ENCODE data around the gene DIAPH2. TPM values are rescaled to one million over a fixed set of nuclear protein-coding genes. Genes with fewer than 3 reads are reported as not detected.

The DIAPH2 gene
- total RNA-seq, 4 donors from 2014 or later = 11.1 to 26.5 (median 18.7) TPM

DNA sequence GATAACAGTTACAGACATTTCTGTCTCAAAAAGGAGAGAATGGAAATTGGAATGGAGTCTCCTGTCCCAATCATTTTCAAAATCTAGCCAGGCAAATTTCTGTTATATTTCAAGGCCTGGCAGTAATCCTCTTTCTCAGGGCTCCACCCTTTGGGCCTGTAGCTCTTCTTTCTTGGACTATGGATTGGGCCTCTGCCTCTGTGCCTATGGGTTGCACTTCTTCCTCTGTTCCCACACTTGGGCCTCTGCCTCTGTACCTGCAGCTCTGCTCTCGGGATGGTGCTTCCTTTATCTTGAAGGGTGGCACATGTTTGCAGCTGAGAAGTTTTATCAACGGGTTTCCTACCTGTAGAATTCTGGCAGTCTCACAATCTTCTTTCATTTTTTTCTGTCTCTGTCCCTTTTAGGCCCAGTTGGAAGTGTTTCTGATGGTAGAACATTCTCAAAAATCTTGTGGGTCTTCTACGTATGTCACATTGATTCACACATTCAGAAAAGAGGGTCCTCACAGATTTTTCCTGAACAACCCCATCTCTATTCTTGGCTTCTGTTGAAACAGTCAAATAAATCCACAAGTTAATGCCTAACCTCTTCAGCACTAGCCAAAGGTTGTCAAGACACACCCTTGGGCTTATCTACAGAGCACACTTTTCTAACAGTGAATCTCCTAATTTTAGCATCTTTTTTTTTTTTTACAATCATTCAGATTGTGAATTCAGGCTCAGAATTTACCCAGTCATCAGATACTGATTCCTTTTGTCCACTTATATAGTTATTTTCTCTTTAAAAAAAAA, 918.0 kb downstream of the DIAPH2 start:
- Histone ChIP-seq H3K4me3 (replicated peaks in 1 of 3) (no peak overlapping the region), H3K27me3 (no peaks in the 10 kb centered on the region), H3K36me3 (no peaks in the 10 kb centered on the region), H3K4me1 (no peaks in the 10 kb centered on the region), H3K27ac (no peak overlapping the region), H3K9me3 (no peaks in the 10 kb centered on the region)
- WGBS, 2 donors = 96 to 100% methylated on average over 3 of the region's 3 CpGs
- TF ChIP-seq, protein P1, sequence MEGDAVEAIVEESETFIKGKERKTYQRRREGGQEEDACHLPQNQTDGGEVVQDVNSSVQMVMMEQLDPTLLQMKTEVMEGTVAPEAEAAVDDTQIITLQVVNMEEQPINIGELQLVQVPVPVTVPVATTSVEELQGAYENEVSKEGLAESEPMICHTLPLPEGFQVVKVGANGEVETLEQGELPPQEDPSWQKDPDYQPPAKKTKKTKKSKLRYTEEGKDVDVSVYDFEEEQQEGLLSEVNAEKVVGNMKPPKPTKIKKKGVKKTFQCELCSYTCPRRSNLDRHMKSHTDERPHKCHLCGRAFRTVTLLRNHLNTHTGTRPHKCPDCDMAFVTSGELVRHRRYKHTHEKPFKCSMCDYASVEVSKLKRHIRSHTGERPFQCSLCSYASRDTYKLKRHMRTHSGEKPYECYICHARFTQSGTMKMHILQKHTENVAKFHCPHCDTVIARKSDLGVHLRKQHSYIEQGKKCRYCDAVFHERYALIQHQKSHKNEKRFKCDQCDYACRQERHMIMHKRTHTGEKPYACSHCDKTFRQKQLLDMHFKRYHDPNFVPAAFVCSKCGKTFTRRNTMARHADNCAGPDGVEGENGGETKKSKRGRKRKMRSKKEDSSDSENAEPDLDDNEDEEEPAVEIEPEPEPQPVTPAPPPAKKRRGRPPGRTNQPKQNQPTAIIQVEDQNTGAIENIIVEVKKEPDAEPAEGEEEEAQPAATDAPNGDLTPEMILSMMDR (IDR thresholded peaks at IDR 0.05) = no peak
- no peak for TF ChIP-seq POLR2A (IDR thresholded peaks at IDR 0.05)
- intact Hi-C loops (cut with DNase I) = no loop called here
- DNase-seq = no peak

DNA sequence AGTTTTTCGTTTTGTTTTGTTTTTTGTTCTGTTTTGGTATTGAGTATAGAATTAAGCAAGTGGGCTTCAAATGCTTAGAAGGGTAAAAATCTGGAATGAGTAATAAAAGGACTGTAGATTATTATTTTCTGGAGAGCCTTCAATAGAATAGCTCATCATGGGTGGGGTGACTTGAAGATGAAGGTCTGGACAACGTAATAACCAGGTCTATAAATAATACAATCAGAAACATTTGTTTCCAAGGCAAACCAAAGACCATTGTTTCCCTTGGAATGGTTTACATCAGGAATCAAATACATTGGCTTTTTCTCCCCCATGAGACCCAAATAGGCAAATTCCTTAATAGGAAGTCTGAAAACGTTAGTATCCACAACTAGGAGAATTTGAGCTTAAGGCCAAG, 920.6 kb downstream of the DIAPH2 start:
- Histone ChIP-seq H3K4me3 (replicated peaks in 1 of 3) (no peak overlapping the region), H3K9me3 (no peaks in the 10 kb centered on the region), H3K4me1 (no peaks in the 10 kb centered on the region), H3K27me3 (no peaks in the 10 kb centered on the region), H3K27ac (no peak overlapping the region), H3K36me3 (no peaks in the 10 kb centered on the region)
- WGBS, 2 donors = 60 to 72% methylated on average over 3 of the region's 3 CpGs
- TF ChIP-seq POLR2A (IDR thresholded peaks at IDR 0.05) = no peak
- TF ChIP-seq, protein P1 (IDR thresholded peaks at IDR 0.05) = no peak
- intact Hi-C loops (cut with DNase I) = no loop called here
- DNase-seq = no peak

DNA sequence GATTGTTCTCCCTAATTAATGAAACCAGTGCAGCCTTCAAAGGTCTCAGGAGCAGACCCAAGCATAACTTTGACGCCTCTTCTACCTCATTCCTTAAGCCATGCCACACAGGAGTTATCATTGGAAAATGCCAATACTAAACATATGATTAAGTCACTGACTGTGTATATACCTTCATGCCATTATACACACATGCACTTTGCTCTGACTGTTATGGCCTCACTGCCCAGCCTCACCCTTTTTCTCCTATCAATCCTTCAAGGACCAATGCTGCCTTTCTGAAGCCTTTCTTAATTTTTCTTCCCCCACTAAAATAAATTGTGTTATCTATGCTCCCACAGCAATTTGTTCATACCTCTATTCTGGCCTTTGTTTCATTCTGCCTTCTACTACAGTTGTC, 924.7 kb downstream of the DIAPH2 start:
- H3K4me3 ChIP-seq (replicated peaks in 1 of 3) = no peak overlapping the region
- no peaks in the 10 kb centered on the region for H3K4me1 ChIP-seq
- no peaks in the 10 kb centered on the region for H3K27me3 ChIP-seq
- no peaks in the 10 kb centered on the region for H3K9me3 ChIP-seq
- 100% methylated on average over 1 of the region's 1 CpG for WGBS, 2 donors
- no peak overlapping the region for H3K27ac ChIP-seq
- TF ChIP-seq POLR2A (IDR thresholded peaks at IDR 0.05) = no peak
- TF ChIP-seq, protein P1 (IDR thresholded peaks at IDR 0.05) = no peak
- intact Hi-C loops (cut with DNase I) = no loop called here
- no peaks in the 10 kb centered on the region for H3K36me3 ChIP-seq
- no peak for DNase-seq

DNA sequence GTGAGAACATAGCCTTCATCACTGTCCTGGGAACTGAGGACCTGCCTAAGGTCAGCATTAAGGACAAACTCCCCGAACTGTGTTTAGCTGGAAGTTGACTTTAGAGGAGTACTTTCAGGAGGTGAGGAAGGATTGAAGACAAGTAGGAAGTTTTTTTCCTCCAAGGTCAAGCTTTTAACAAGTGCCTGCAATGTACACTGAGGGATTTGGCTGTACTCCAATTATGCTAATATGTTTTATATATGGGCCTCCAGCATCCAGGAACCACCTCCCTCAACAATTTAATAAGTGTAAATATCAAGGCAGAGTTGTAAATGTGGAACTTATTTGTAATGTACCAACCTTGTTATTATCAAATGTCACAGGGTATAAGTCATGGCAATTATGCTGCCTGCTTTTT, 925.3 kb downstream of the DIAPH2 start:
- TF ChIP-seq, protein P1 (IDR thresholded peaks at IDR 0.05) = no peak
- TF ChIP-seq POLR2A (IDR thresholded peaks at IDR 0.05) = no peak
- WGBS, 2 donors = 17 to 60% methylated on average over 1 of the region's 1 CpG
- H3K27me3 ChIP-seq = no peaks in the 10 kb centered on the region
- H3K4me3 ChIP-seq (replicated peaks in 1 of 3) = no peak overlapping the region
- H3K36me3 ChIP-seq = no peaks in the 10 kb centered on the region
- no peaks in the 10 kb centered on the region for H3K4me1 ChIP-seq
- no peak for DNase-seq
- no peaks in the 10 kb centered on the region for H3K9me3 ChIP-seq
- H3K27ac ChIP-seq = no peak overlapping the region
- intact Hi-C loops (cut with DNase I) = no loop called here

DNA sequence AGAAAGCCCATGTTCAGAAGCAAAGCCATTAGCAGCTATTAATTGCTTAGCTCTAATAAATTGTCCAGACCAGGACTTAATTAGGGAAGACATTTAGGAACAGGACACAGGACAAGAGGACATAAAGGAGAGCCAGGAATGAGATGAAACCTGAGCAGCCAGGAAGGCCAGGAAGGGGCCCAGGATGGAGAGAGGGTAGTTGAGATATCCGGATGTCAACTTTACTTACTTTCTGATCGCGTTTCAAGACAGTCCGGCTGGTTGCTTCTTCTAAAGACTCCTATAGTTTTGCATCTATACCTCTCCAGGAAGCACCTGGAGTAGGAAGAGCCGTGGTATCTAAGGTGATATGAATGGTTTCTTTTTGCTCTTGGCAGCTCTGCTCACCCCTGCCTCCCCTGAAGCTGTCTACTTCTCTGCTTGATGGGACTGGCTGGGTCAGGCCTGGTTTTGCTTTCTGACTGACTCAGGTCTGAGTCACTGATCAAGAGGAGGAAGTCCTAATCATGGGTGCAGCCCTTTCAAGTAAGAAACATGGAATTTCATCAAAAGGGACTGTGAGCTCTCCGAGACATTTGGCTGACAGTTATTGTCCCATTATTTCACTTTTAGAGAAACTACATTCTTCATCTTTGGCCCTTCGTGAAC, 932.4 kb downstream of the DIAPH2 start:
- DNase-seq = no peak
- Histone ChIP-seq H3K36me3 (no peaks in the 10 kb centered on the region), H3K4me1 (no peaks in the 10 kb centered on the region), H3K27me3 (no peaks in the 10 kb centered on the region), H3K9me3 (no peaks in the 10 kb centered on the region), H3K27ac (no peak overlapping the region), H3K4me3 (replicated peaks in 1 of 3) (no peak overlapping the region)
- intact Hi-C loops (cut with DNase I) = no loop called here
- 82 to 84% methylated on average over 7 of the region's 7 CpGs for WGBS, 2 donors
- TF ChIP-seq, protein P1 (IDR thresholded peaks at IDR 0.05) = no peak
- TF ChIP-seq POLR2A (IDR thresholded peaks at IDR 0.05) = no peak
